HK-2 (cell line): ENCODE measurements around the gene DLG2.
"Not testable (repeated sequence)": the region's sequence is repeated elsewhere in the genome, so short reads cannot be mapped to it uniquely, and the experiment has no call there.

Source experiments
- DNase-seq: peaks from one replicate; pipeline ENCODE4 v3.0.0-alpha.2; 2018; ENCODE audit not compliant: unreplicated experiment

The DLG2 gene

GRCh38 chr11:84384731-84385130 is 1242.4 kb downstream of the DLG2 start:
- DNase-seq: peak; percentile 14

- DNase-seq: no peak
Measured at GRCh38 chr11:84383576-84383975, 1243.6 kb downstream of the DLG2 start.

GRCh38 chr11:84381666-84382065 is 1245.5 kb downstream of the DLG2 start:
- no peak for DNase-seq

GRCh38 chr11:84372381-84372950 is 1254.7 kb downstream of the DLG2 start:
- DNase-seq: no peak

GRCh38 chr11:84358034-84358433 is 1269.1 kb downstream of the DLG2 start:
- DNase-seq: no peak

GRCh38 chr11:84355911-84356310 is 1271.2 kb downstream of the DLG2 start:
- DNase-seq: no peak

GRCh38 chr11:84345597-84345996 is 1281.5 kb downstream of the DLG2 start:
- DNase-seq: no peak

GRCh38 chr11:84345027-84345426 is 1282.1 kb downstream of the DLG2 start:
- no peak for DNase-seq

GRCh38 chr11:84339796-84340195 is 1287.3 kb downstream of the DLG2 start:
- DNase-seq: no peak

GRCh38 chr11:84333221-84333620 is 1293.9 kb downstream of the DLG2 start:
- DNase-seq: no peak

- no peak for DNase-seq
Measured at GRCh38 chr11:84322211-84322610, 1304.9 kb downstream of the DLG2 start.

- no peak for DNase-seq
Measured at GRCh38 chr11:84319863-84320262, 1307.3 kb downstream of the DLG2 start.

GRCh38 chr11:84316866-84317555 is 1310.1 kb downstream of the DLG2 start:
- no peak for DNase-seq

GRCh38 chr11:84313830-84314359 is 1313.2 kb downstream of the DLG2 start:
- no peak for DNase-seq

GRCh38 chr11:84310268-84310667 is 1316.9 kb downstream of the DLG2 start:
- DNase-seq: no peak

GRCh38 chr11:84308491-84308890 is 1318.7 kb downstream of the DLG2 start:
- not testable (repeated sequence) for DNase-seq

- DNase-seq: no peak
Measured at GRCh38 chr11:84300092-84300491, 1327.1 kb downstream of the DLG2 start.

- no peak for DNase-seq
Measured at GRCh38 chr11:84297570-84297969, 1329.6 kb downstream of the DLG2 start.

GRCh38 chr11:84295815-84296214 is 1331.3 kb downstream of the DLG2 start:
- no peak for DNase-seq

- no peak for DNase-seq
Measured at GRCh38 chr11:84292955-84293354, 1334.2 kb downstream of the DLG2 start.

GRCh38 chr11:84292006-84292405 is 1335.1 kb downstream of the DLG2 start:
- DNase-seq: no peak

GRCh38 chr11:84290647-84291046 is 1336.5 kb downstream of the DLG2 start:
- no peak for DNase-seq

- no peak for DNase-seq
Measured at GRCh38 chr11:84289381-84289906, 1337.7 kb downstream of the DLG2 start.
